ENCODE measurements around the gene RPL41. TPM values are rescaled to one million over a fixed set of nuclear protein-coding genes. Genes with fewer than 3 reads are reported as not detected.

Gene RPL41
- total and polyA plus RNA-seq, 4 donors, result 979 to 2,155 (median 1,482) TPM

DNA sequence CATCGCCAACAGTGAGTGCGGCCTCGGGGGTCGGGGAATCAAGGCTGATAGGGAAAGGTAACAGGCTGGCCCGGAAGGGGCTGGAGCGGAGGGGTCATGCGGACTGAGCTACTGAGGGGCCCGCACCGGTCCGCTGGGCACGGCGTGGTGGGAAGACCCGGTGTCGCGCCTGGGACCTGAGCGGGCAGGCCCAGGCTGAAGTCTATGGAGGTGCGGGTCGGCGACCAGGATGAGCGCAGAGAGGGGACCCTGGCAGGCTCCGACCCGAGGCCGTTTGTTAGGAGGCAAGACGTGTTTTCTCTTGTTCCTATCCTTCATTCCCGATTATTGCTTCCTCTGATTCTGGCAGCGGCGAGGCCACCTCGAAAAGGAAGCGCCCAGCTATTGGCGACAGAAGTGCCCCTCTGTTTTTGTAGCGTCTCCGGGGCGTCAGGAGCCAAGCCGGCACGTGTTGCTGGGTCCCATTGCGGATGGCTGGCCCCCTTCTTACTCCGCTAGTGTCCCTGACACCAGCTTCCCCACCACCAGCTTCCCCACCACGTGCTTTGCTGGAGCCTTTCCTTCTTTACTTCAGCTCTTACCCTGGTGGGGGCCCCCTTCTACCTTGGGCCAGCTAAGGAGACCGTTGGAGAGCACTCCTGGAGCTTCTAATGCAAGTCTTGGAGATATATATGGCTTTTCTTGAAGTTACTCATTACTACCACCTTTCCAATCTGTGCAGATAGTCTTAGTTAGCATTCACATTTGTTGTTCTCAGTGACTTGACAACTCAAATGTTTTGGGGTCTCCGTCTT, 11.4 kb upstream of the RPL41 start:
- under 1% methylated on average over 40 of the region's 40 CpGs for WGBS
- TF ChIP-seq SP1 (IDR thresholded peaks at IDR 0.05) (no peak), ATF3 (IDR thresholded peaks at IDR 0.05) (no peak), TAF1 (conservative IDR thresholded peaks at IDR 0.05) (no peak), FOXA2 (IDR thresholded peaks at IDR 0.05) (no peak), RXRA (IDR thresholded peaks at IDR 0.05) (no peak), RAD21 (IDR thresholded peaks at IDR 0.05) (no peak), JUND (IDR thresholded peaks at IDR 0.05) (no peak), EGR1 (IDR thresholded peaks at IDR 0.05; ENCODE audit: low read depth in 2 of 2) (no peak), CTCF (IDR thresholded peaks at IDR 0.05; ENCODE audit: low read depth, low read length, missing input control) (no peak), GABPA (IDR thresholded peaks at IDR 0.05 in 1 of 2, conservative IDR thresholded peaks at IDR 0.05 in 1 of 2) (no peak), NR2F2 (IDR thresholded peaks at IDR 0.05) (no peak), YY1 (IDR thresholded peaks at IDR 0.05) (no peak), HNF4A (conservative IDR thresholded peaks at IDR 0.05) (no peak)
- TF ChIP-seq, protein P1, sequence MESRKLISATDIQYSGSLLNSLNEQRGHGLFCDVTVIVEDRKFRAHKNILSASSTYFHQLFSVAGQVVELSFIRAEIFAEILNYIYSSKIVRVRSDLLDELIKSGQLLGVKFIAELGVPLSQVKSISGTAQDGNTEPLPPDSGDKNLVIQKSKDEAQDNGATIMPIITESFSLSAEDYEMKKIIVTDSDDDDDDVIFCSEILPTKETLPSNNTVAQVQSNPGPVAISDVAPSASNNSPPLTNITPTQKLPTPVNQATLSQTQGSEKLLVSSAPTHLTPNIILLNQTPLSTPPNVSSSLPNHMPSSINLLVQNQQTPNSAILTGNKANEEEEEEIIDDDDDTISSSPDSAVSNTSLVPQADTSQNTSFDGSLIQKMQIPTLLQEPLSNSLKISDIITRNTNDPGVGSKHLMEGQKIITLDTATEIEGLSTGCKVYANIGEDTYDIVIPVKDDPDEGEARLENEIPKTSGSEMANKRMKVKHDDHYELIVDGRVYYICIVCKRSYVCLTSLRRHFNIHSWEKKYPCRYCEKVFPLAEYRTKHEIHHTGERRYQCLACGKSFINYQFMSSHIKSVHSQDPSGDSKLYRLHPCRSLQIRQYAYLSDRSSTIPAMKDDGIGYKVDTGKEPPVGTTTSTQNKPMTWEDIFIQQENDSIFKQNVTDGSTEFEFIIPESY (IDR thresholded peaks at IDR 0.05), result no peak
- TF ChIP-seq, protein P2, sequence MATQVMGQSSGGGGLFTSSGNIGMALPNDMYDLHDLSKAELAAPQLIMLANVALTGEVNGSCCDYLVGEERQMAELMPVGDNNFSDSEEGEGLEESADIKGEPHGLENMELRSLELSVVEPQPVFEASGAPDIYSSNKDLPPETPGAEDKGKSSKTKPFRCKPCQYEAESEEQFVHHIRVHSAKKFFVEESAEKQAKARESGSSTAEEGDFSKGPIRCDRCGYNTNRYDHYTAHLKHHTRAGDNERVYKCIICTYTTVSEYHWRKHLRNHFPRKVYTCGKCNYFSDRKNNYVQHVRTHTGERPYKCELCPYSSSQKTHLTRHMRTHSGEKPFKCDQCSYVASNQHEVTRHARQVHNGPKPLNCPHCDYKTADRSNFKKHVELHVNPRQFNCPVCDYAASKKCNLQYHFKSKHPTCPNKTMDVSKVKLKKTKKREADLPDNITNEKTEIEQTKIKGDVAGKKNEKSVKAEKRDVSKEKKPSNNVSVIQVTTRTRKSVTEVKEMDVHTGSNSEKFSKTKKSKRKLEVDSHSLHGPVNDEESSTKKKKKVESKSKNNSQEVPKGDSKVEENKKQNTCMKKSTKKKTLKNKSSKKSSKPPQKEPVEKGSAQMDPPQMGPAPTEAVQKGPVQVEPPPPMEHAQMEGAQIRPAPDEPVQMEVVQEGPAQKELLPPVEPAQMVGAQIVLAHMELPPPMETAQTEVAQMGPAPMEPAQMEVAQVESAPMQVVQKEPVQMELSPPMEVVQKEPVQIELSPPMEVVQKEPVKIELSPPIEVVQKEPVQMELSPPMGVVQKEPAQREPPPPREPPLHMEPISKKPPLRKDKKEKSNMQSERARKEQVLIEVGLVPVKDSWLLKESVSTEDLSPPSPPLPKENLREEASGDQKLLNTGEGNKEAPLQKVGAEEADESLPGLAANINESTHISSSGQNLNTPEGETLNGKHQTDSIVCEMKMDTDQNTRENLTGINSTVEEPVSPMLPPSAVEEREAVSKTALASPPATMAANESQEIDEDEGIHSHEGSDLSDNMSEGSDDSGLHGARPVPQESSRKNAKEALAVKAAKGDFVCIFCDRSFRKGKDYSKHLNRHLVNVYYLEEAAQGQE (IDR thresholded peaks at IDR 0.05), result no peak
- Histone ChIP-seq H3K9me3 (ENCODE audit: control insufficient read depth in 4 of 4, low read length in 3 of 4) (no peaks in the 10 kb centered on the region), H3K27me3 (ENCODE audit: control insufficient read depth in 4 of 4, insufficient read depth in 4 of 4, low read length in 3 of 4) (no peaks in the 10 kb centered on the region), H3K9ac (ENCODE audit: low read depth in 1 of 2, low read length in 2 of 2) (peak overlapping the region; percentile 71 to 91), H3K36me3 (ENCODE audit: control insufficient read depth in 4 of 4, insufficient read depth in 3 of 4, low read depth in 1 of 4, low read length in 3 of 4) (peaks cover 16 to 46% (median 40%) of the 10 kb centered on the region in 4 donors), H3K4me1 (ENCODE audit: control insufficient read depth in 4 of 4, insufficient read depth in 4 of 4, low read length in 3 of 4) (peaks cover 0 to 24% (median 13%) of the 10 kb centered on the region in 4 donors), H3K27ac (ENCODE audit: low read depth in 1 of 2, low read length in 2 of 2) (peak overlapping the region; percentile 66 to 83), H3K4me3 (ENCODE audit: low read depth in 1 of 3, low read length in 3 of 3) (peak overlapping the region; percentile 67 to 88 (median 81))
- DNase-seq (ENCODE audit: low spot score), result no peak

Measured in liver (tissue), 9 donors.